PC-3 (cell line): ENCODE results near the gene PDE11A.

Source experiments
- EZH2 ChIP-seq: fragments of 300-600 bp; sonication (generic); IDR thresholded peaks from one replicate; pipeline ENCODE4 v1.6.1; 2017; ENCODE audit warnings: antibody characterized with exemption, mild to moderate bottlenecking, low read length; ENCODE audit not compliant: unreplicated experiment
- EZH2phosphoT487 ChIP-seq: fragments of 300-600 bp; sonication (generic); IDR thresholded peaks from 2 replicates; pipeline ENCODE4 v1.6.1; 2018; ENCODE audit warnings: mild to moderate bottlenecking, antibody characterized with exemption, low read length, borderline replicate concordance
- TF ChIP-seq, protein P1 (sequence below): fragments of 300-600 bp; sonication (generic); conservative IDR thresholded peaks from 2 replicates; pipeline ENCODE4 v1.5.1; 2017; ENCODE audit warnings: antibody characterized with exemption, low read depth, mild to moderate bottlenecking, low read length

DNA sequence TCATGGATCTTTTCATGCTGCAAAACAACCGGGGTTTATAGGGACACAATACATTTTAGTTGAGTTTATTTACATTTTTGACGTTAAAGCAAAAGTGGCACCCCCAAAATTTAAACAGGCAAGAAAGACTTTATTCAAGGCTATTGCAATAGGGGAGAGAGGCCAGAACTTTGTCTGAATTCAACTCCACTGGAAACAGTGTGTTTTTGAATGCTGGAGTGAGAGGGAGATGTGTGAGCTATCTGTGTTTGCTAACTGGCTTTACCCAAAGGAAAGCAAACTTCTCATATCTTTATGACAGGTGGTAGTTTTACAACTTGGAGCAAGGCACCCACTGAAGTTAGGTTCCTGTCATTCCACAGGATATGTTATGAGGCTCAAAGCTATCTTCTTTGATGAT lies 472.6 kb downstream of the PDE11A start:
- TF ChIP-seq, protein P1, sequence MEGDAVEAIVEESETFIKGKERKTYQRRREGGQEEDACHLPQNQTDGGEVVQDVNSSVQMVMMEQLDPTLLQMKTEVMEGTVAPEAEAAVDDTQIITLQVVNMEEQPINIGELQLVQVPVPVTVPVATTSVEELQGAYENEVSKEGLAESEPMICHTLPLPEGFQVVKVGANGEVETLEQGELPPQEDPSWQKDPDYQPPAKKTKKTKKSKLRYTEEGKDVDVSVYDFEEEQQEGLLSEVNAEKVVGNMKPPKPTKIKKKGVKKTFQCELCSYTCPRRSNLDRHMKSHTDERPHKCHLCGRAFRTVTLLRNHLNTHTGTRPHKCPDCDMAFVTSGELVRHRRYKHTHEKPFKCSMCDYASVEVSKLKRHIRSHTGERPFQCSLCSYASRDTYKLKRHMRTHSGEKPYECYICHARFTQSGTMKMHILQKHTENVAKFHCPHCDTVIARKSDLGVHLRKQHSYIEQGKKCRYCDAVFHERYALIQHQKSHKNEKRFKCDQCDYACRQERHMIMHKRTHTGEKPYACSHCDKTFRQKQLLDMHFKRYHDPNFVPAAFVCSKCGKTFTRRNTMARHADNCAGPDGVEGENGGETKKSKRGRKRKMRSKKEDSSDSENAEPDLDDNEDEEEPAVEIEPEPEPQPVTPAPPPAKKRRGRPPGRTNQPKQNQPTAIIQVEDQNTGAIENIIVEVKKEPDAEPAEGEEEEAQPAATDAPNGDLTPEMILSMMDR = no peak
- no peak for TF ChIP-seq EZH2
- TF ChIP-seq EZH2phosphoT487 = no peak
